Frontal cortex (tissue), 4 donors: Measurements from ENCODE around the gene MVK. TPM values are rescaled to one million over a fixed set of nuclear protein-coding genes. Genes with fewer than 3 reads are reported as not detected.
"Not testable (repeated sequence)": the region's sequence is repeated elsewhere in the genome, so short reads cannot be mapped to it uniquely, and the experiment has no call there.

ENCODE experiments used
- DNase-seq, 2 donors: peaks; one replicate each; pipeline ENCODE4 v3.0.0; 2012; ENCODE audit warnings: low spot score in 2 of 2
- FAIRE-seq: peaks from 2 replicates; lab custom pipeline; 2012; peaks lifted over from hg19 to GRCh38; lab: Jason Lieb, UNC
- total RNA-seq: library from RNA; depleted of rRNA; stranded (reverse); fragments of >200 nt; gene quantifications from one replicate; pipeline ENCODE4 v1.2.3, GENCODE V29; 2014
- donor health status: control.
- donor health status: control.
- donor health status: control.

The MVK gene
- total RNA-seq, 1 donor from 2014 or later: 14.3 TPM

DNA sequence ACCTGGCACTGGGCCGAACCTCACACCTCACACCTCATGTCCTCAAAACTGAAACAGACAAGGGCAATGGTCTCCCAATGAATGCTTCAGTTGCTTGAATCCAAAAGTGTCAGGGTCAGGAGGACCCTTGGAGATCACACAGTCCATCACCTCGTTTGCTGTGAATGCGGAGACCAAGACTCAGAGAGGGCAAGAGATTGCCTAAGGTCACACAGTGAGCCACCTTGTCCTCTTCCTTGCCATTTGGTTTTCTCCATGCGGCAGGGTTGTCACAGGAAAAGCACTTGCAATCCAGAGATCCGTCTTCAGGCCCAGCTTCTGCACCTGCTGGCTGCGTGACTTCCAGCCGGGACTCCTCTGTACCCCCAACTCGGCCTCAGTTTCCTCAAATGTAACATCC is 28.0 kb downstream of the MVK start:
- FAIRE-seq (no peak), DNase-seq (no peak)

DNA sequence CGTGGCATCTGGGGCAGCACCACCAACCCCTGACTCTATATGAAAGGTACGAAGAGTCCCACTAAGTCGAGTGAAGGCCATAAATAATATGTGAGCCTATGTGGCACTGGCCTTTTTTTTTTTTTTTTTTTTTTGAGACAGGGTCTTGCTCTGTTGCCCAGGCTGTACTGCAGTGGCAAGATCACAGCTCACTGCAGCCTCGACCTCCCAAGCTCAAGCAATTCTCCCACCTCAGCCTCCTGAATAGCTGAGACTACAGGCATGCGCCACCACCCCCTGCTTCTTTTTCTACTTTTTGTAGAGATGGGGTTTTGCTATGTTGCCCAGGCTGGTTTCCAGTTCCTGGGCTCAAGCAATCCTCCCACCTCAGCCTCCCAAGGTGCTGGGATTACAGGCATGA is 28.5 kb downstream of the MVK start:
- FAIRE-seq, DNase-seq: not testable (repeated sequence)

DNA sequence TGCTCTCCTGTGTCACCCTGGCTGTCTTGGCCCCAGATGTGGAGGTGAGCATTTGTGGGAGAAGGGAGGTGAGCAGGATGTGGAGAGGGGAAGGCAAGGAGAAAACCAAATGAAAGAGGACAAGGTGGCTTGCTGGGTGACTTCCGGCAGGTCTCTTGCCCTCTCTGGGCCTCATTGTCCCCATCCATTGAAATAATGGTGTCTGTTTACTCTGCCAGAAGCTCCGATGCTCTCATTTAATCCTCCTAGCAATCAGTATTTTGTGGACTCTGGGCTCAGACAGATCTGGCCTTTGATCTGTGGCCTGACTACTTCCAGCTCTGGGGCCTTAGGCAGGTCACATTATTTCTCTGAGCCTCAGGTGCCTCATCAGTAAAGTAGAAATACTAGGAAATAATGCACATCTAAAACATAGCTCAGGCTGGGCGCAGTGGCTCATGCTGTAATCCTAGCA is 30.6 kb downstream of the MVK start:
- no peak for FAIRE-seq

DNA sequence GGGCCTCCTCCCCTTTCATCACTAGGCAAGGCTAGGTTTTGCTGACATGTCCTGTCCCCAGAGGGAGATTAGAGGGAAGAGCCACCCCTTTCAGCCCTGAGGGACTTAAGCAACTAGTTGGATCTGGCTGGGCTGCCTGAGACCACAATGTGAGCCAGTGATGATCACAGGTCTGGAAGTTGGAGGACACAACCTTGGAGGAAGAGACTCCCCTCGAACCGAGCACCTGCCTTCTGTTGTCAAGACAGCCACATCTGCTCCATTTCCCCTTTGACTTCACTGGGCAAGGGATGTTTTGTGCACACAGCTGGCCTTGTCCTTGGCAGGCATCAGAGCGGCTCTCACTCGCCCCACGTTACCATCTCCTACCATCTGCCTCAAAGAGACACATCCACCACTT is 31.4 kb downstream of the MVK start:
- FAIRE-seq: no peak
- no peak for DNase-seq

More for the DNA sequence above, 30.6 kb downstream of the MVK start:
- no peak for DNase-seq

DNA sequence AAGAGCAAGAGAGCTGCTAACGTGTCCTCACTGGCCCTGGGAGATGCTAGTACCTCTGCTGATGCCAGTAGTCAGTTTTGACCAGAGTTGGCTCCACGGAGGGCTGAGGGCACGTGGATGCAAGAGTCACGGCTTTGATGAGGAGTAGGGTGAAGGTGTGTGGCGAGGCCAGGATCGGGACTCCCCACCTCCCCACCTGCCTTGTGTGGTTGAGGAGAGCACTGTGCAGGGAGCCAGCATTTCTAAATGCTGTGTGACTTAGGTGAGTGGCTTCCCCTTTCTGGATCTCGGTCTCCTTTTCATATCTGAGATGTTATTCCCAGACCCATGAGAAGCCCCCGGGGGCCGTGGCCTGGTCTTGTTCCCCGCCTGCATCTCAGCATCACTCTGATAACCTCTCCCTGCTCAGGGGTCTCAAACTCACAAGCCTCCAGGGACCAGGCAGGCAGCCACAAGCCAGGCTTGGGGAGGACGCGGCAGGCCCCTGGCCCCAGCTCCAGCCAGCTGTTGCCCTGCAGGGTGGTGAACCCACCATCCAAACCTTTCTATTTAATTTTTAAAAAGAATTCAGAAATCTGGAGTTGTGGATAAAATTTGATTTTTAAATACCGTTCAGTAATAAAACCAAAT is 32.1 kb downstream of the MVK start:
- DNase-seq (no peak), FAIRE-seq (no peak)

DNA sequence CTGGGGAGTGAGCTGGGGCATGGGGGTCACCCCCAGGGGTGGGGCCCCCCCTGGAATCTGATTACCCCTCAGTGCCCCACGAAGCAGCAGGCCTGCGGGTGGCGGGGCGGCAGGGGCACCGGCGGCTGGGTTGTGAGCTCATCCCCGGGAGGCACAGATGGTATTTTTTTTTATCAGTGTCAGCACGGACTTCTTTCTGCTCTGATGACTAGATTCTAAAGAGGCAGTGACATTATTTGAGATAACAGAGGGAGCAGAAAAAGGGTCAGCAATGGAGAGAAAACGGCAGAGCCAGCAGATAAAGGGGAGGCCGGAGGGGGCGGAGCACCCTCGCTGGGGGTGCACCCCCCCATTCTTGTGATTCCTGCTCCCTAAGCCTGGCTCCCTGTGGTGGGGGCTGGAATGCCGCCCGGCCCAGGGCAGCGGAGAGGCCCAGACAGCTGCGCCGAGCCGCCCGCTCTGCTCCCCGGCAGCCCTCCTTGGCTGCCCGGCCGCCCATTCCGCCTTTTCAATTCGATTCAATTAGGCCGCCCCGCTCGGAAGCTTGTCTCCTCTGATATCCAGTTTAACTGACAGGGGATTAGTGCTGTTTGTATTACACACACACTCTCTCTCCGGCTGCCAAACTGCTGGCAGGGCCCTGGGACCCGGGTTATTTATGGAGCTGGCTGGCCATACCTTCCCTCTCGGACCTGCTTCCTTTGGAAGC is 32.9 kb downstream of the MVK start:
- DNase-seq (peak; percentile 64 to 67), FAIRE-seq (no peak)

DNA sequence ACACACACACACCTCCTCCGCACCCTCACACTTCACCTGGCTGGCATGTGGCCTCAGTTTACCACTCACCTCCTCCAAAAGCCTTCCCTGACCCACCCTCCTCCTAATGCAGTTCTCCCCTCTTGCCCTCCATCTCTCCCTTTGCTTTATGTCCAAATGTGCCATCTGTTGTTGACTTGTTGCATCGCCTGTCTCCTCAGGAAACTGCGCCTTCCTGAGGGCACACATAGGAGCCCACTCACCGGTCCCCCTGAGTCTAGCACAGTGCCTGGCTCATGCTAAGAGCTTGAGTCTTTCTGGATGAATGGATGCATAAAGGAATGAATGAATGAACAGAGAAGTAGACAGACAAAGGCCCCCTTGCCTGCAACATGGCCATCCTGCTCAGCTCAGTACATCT is 34.0 kb downstream of the MVK start:
- FAIRE-seq (no peak), DNase-seq (no peak)

DNA sequence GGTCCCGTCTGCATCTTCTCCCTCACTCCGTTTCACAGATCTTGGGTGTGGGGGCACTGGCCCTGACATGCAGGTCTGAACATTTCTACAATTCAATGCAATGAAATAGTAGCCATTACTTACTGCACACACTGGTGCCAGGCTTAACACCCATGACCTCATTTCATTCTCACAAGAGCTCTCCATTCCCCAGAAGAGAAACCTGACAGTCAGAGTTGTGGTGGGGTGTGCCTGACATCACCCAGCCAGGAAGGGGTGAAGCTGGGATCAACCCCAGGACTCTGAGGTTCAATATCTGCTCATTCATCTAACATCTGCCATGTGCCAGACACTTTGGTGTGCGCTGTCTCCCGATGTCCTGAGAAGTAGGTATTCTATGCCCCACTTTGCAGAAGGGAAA is 34.7 kb downstream of the MVK start:
- DNase-seq (no peak), FAIRE-seq (no peak)

DNA sequence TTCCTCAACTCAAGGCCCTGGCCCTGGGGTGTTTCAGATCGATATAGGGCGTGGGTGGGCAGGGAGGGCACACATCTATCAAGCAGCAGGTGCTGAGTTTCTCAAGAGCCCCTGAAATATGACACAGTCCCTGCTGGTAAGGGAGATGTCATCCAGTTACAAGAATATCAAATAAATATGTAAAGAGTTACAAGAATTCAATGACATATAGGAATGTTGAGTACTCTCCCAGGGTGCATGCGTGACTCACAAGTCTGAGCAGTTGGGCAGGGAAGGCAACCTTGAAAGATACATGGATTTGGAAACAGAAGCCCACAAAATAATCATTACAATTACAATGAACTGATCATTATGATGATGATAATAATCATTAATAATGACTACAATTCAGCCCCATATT is 35.2 kb downstream of the MVK start:
- DNase-seq: no peak
- no peak for FAIRE-seq

DNA sequence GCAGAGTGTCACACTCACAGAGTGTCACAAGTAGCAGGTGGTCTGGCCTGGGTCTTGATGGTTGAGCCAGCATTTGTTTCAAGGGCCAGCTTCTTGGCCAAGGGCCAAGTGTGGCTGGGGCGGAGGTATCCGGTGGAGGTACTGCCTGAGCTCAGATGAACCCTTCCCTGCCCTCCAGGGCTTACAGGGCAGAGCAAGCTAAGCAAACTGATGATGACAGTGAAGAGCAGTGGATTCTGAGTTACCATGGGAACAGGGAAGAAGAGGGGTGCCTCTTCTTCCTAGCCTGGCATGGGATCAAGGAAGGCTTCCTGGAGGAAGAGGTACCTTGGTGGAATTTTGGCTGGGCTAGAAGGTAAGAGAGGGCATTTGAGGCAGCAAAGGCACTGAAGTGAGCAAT is 35.7 kb downstream of the MVK start:
- FAIRE-seq (no peak), DNase-seq (no peak)

DNA sequence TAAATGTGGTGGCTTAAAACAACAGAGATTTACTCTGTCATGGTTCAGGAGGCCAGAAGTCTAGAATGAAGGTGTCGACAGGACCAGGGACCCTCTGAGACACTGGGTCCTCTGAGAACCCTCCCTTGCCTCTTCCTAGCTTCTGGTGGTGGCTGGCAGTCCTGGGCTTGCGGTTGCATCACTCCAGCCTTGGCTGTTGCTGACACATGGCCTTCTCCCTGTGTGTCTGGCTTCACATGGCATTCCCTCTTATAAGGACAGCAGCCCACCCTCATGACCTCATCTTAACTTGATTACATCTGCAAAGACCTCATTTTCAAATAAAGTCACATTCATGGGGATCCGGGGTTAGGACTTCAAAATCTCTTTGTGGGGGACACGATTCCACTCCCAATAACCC is 36.9 kb downstream of the MVK start:
- FAIRE-seq: no peak

DNA sequence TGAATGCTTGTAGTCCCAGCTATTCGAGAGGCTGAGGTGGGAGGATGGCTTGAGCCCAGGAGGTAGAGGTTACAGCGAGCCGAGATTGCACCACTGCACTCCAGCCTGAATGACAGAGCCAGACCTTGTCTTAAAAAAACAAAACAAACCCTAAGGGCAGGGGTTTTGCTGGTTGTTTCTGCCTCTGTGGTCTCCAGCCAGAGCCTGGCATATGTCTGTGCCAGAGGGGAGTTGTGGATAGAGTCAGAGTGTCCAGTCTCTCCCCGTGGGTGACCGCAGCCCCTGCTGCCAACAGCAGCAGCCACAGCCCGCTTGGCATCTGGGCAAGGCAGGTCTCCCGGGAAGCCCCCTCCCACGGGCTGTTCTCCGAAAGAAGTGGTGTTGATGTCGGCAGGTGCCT is 37.6 kb downstream of the MVK start:
- DNase-seq: no peak
- no peak for FAIRE-seq

More for the DNA sequence above, 36.9 kb downstream of the MVK start:
- no peak for DNase-seq

DNA sequence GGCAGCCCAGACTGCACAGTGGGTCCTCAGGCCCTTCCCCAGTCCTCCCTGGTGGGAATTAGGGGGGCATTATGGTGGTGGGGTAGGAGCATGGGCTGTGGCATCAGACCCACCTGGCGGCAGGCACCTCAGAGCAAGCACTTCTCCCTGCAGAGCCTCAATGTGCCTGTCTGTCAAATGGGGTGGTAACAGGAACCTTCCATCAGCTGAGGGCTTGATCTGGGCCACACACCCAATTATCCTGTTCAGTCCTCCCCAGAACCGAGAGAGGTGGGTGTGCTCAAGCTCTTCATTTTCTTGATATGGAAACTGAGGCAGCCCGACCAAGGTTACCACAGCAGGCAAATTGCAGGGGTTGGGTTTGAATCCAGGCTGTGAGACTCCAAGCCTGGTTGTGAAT is 38.4 kb downstream of the MVK start:
- FAIRE-seq (no peak), DNase-seq (no peak)

DNA sequence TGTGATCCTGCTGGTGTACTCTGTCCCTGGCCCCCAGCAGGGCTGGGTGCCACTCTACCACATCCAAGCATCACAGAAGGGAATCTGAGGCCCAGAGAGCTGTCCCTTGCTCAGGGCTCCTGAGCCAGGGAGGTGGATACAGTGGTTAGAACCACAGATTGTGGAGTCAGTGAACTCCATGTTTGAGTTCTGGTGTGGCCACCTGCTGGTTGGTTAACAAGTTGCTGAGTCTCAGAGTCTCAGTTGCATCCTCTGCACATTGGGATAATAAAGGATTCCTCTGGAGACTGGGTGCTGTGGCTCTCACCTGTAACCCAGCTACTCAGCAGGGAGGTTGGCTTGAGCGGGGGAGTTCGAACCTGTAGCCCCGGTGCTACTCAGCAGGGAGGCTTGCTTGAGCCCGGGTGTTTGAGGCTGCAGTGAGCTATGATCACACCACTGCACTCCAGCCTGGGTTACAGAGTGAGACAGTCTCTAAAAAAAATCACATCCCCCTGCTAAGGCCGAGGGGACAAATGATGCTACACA is 39.4 kb downstream of the MVK start:
- FAIRE-seq: no peak
- DNase-seq: no peak

DNA sequence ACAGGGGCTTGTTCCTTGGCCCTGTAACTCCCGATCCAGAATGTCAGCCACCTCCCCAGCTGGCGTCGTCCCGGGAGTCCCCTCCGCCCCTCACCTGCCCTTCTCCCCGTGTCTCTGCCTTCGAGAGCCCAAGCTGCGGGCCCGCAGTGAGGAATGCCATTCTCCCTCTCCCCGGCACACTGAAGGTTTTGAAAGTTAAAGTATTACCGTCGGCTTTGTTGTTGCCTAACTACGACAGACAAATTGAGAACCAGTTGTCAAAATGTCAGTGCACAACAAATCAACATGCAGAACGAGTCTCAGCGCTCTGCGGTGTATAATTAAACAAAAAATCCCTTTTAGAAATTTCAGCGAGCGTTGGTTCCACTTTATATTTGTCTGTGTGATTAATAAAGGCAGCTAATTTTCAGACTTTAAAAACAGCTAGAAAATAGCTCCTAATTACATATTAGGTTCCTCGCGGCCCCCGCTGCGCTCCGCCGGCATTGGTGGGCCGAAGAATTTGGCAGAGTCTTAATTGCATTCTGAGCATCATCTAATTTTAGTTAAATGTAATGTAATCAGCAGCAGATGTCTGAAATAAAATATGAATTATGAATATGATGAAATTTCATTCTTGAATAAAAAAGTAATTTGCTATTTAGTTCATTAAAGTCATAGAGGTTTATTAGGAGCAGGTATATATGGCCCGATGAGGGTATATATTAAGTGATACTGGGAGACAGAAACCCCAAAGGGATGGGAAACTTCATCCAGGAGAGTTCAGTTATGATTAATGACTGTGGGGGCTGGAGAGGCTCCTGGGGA is 40.3 kb downstream of the MVK start:
- DNase-seq (no peak), FAIRE-seq (no peak)

DNA sequence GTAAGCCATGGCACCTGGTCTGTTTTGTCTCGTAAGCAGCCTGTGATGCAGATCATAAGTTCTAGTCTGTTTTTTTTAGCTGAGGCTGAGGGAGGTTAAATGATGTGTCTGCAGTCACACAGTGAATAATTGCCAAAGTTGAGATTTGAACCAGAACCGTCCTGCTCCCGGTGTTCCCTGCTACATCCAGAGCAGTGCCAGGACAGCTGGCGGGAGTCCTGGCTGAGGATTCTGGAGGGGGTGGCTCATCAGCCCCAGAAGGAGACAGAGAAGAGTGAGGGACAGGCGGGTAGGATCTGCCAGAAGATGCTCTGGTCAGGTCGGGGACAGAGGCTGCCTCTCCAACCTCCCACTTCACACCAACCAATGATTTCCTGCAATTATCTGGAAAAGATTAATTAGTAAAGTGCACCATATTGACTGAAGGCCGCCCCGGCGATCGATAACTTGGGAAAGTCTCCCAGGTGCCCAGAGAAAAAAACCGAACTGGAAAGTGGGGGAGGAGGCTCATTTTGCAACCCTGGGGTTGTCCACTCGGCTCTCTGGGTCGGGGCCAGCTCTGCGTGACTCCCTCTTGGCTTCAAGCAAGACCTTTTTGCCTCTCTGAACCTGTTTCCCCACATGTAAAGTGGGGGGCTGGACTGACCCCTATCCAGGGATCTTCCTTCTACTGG is 42.1 kb downstream of the MVK start:
- DNase-seq (no peak), FAIRE-seq (no peak)

DNA sequence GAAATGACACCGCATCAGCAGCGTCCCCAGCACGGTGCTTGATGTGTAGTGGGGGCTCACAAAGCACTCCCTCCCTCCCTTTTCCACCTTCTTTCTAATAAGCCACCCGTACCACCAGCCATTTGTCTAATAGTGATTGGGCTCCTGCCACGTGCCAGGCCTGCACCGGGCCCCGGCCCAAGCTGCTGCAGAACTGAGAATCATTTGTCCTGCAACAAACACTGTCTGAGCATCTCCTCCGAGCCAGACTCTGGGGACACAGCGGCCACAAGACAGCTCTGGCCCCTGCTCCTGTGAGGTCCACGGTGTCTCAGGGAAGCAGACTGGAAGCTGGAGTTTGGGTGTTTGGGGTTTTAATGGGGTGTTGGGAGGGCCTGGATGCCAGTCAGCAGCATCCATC is 43.9 kb downstream of the MVK start:
- FAIRE-seq (no peak), DNase-seq (peak; percentile 68 to 76)

DNA sequence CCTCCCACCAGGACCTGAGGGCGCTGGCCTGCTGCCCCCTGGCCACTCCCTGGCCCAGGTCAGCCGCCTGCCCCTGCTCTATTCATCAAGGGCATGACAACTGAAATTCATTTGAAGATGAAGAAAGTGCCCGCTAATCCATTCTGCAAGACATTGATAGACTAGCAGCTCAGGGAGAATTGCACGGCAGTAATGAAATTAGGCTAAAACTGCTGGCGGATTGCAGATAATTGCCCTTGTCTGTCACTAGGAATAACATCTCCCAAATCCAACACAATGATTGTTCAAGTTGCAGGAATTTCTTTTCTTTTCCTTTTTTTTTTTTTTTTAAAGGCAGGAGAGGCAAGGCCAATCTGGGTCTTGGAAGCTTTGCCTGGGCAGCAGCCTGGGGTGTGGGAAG is 44.5 kb downstream of the MVK start:
- FAIRE-seq (no peak), DNase-seq (no peak)

DNA sequence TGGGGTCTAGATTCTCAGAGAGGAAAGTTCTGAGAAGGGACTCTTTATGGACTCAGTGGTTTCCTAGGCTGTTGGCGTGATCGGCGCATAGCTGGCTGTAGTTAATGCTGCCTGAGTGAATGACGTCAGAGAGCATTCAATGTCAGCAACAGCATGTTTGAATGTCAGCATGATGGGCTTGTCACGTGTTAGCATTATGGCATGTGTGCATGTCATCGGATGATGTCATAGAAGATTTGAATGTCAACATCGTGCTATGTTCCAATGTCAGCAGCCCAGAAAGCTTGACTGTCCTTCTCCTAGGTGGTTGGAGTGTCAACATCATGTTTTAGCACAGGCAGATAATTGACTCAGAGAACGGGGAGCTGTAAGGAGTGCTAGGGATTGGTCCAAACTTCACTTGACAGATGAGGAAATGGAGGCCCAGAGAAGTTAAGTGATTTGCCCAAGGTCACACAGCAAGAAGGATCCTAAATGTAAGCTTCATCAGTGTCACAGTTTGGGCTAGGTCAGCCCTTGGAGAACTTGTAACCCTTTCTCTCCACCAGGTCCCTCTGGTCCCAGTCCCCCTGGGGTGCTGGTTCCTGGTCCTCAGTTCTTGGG is 45.5 kb downstream of the MVK start:
- FAIRE-seq (no peak), DNase-seq (no peak)

DNA sequence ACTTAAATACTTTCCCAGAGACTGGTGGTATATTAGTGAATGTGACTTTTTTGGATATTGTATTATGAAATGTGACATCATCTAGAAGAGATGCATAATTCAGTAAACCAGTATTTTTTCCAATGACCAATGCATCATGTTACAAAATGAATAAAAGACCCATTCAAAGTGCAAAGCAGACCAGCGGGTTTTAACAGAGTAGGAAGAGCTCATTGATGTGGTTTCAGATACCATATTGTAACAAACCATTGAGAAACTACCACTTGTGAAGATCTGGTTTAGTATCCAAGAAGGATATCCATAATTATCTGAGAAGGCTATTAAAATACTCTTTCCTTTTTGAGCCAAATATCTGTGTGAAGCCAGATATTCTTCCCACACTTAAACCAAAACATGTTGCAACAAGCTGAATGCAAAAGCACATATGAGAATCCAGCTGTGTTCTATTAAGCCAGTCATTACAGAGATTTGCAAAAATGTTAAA is 47.7 kb downstream of the MVK start:
- no peak for FAIRE-seq
- no peak for DNase-seq
